ENCODE measurements around the gene CARD19. TPM values are rescaled to one million over a fixed set of nuclear protein-coding genes. Genes with fewer than 3 reads are reported as not detected.

The CARD19 gene
- total RNA-seq, 4 donors from 2014 or later = 49.6 to 82.4 (median 70.9) TPM

GRCh38 chr9:93071464-93071863 is 24.6 kb upstream of the CARD19 start:
- peak; percentile 36 to 76 for ATAC-seq

DNA sequence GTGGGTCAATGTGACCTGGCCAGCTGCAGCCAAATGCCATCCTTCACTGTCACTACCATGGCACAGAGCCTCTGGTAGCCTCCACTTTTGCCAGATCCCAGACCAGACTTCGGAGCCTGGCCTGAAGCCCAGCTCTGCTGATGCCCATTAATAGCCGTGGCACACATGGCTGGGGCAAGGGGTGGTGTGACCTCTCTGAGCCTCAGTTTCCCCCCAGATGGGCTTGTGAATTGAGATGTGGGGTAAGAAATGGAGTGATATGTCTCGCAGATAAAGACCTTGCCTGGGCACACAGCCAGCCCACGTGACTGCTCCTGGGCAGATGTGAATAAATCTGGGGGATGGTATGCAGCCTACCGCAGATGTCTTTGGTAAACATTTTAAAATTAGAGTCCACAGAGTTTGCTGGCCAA is 23.6 kb upstream of the CARD19 start:
- Histone ChIP-seq H3K27me3 (no peaks in the 10 kb centered on the region), H3K4me3 (no peak overlapping the region), H3K9me3 (no peaks in the 10 kb centered on the region), H3K36me3 (no peaks in the 10 kb centered on the region), H3K4me1 (peaks cover 0 to 7% of the 10 kb centered on the region in 2 donors), H3K27ac (no peak overlapping the region)
- TF ChIP-seq POLR2A (IDR thresholded peaks at IDR 0.05) (no peak), CTCF (IDR thresholded peaks at IDR 0.05 in 4 of 5, conservative IDR thresholded peaks at IDR 0.05 in 1 of 5) (no peak)
- ATAC-seq (no peak), DNase-seq (no peak)
- intact Hi-C loops (cut with DNase I; ENCODE audit: low total_unique reads) = no loop called here
- in situ Hi-C loops (cut with MboI; ENCODE audit: low sequenced_read_pairs in 4 of 4) = no loop called here

More at GRCh38 chr9:93071464-93071863, 24.6 kb upstream of the CARD19 start:
- Histone ChIP-seq H3K4me1 (peaks cover 0 to 7% of the 10 kb centered on the region in 2 donors), H3K4me3 (no peak overlapping the region), H3K27me3 (no peaks in the 10 kb centered on the region), H3K9me3 (no peaks in the 10 kb centered on the region), H3K27ac (no peak overlapping the region), H3K36me3 (no peaks in the 10 kb centered on the region)
- intact Hi-C loops (cut with DNase I; ENCODE audit: low total_unique reads) = no loop called here
- in situ Hi-C loops (cut with MboI; ENCODE audit: low sequenced_read_pairs in 4 of 4) = no loop called here
- TF ChIP-seq CTCF (IDR thresholded peaks at IDR 0.05 in 4 of 5, conservative IDR thresholded peaks at IDR 0.05 in 1 of 5) (no peak), POLR2A (IDR thresholded peaks at IDR 0.05) (no peak)
- DNase-seq = peak in 1 of 2 donors; percentile 30

- in situ Hi-C loops (cut with MboI; ENCODE audit: low sequenced_read_pairs in 4 of 4) (no loop called here), intact Hi-C loops (cut with DNase I; ENCODE audit: low total_unique reads) (no loop called here)
- TF ChIP-seq POLR2A (IDR thresholded peaks at IDR 0.05) (no peak), CTCF (IDR thresholded peaks at IDR 0.05 in 4 of 5, conservative IDR thresholded peaks at IDR 0.05 in 1 of 5) (no peak)
- H3K4me3 ChIP-seq = no peak overlapping the region
- no peaks in the 10 kb centered on the region for H3K27me3 ChIP-seq
- ATAC-seq (no peak), DNase-seq (no peak)
- no peaks in the 10 kb centered on the region for H3K36me3 ChIP-seq
- H3K27ac ChIP-seq = no peak overlapping the region
- H3K4me1 ChIP-seq = peaks cover 0 to 7% of the 10 kb centered on the region in 2 donors
- no peaks in the 10 kb centered on the region for H3K9me3 ChIP-seq
Measured at GRCh38 chr9:93076101-93076791, 19.8 kb upstream of the CARD19 start.

DNA sequence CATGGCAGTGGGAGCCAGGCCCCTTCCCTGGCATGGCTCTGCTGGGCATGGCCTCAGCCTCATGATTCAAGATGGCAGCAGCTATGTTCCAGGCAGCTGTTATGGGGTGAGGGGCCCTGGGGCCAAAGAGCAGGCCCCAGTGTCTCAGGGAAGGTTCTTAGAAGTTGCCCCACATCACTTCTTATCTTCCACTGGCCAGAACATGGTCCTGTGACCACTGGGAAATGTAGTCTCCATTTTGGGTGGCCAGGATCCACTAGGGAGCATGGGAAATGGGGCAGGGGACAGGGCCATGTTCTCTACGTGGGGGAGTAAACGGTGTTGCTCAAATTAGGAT is 19.3 kb upstream of the CARD19 start:
- H3K4me1 ChIP-seq = peaks cover 0 to 7% of the 10 kb centered on the region in 2 donors
- H3K4me3 ChIP-seq = no peak overlapping the region
- intact Hi-C loops (cut with DNase I; ENCODE audit: low total_unique reads) (no loop called here), in situ Hi-C loops (cut with MboI; ENCODE audit: low sequenced_read_pairs in 4 of 4) (no loop called here)
- no peaks in the 10 kb centered on the region for H3K36me3 ChIP-seq
- no peak for TF ChIP-seq CTCF (IDR thresholded peaks at IDR 0.05 in 4 of 5, conservative IDR thresholded peaks at IDR 0.05 in 1 of 5)
- TF ChIP-seq POLR2A (IDR thresholded peaks at IDR 0.05) = no peak
- DNase-seq = no peak
- no peaks in the 10 kb centered on the region for H3K9me3 ChIP-seq
- no peak for ATAC-seq
- H3K27ac ChIP-seq = no peak overlapping the region
- no peaks in the 10 kb centered on the region for H3K27me3 ChIP-seq

- Histone ChIP-seq H3K36me3 (no peaks in the 10 kb centered on the region), H3K27me3 (no peaks in the 10 kb centered on the region), H3K27ac (no peak overlapping the region), H3K4me1 (peaks cover 0 to 3% of the 10 kb centered on the region in 2 donors), H3K4me3 (no peak overlapping the region), H3K9me3 (no peaks in the 10 kb centered on the region)
- DNase-seq (no peak), ATAC-seq (no peak)
- intact Hi-C loops (cut with DNase I; ENCODE audit: low total_unique reads) (no loop called here), in situ Hi-C loops (cut with MboI; ENCODE audit: low sequenced_read_pairs in 4 of 4) (no loop called here)
- TF ChIP-seq CTCF (IDR thresholded peaks at IDR 0.05 in 4 of 5, conservative IDR thresholded peaks at IDR 0.05 in 1 of 5) = no peak
Measured at GRCh38 chr9:93077367-93077766, 18.6 kb upstream of the CARD19 start.

Data from gastrocnemius medialis (tissue), 4 donors.